Measurements from ENCODE around the gene FLT3LG.
A peak's percentile ranks its signal among the peaks of the same experiment; 100 is the strongest.

Gene FLT3LG

GRCh38 chr19:49524812-49525455, 50.9 kb downstream of the FLT3LG start:
- H2AFZ ChIP-seq (ENCODE audit: low read length, unreplicated experiment) = no peak overlapping the region
- H3K27ac ChIP-seq (ENCODE audit: low read depth, low read length) = no peak overlapping the region
- no peak overlapping the region for H3K4me3 ChIP-seq (ENCODE audit: low read depth, low read length)
- H3K4me1 ChIP-seq (ENCODE audit: control insufficient read depth, insufficient read depth, low read length, unreplicated experiment) = peaks cover 5% of the 10 kb centered on the region
- H3K79me2 ChIP-seq (ENCODE audit: control insufficient read depth, insufficient read depth, low read length, unreplicated experiment) = peaks cover 5% of the 10 kb centered on the region
- no peaks in the 10 kb centered on the region for H3K27me3 ChIP-seq (ENCODE audit: insufficient read depth, low read length)
- no peaks in the 10 kb centered on the region for H3K36me3 ChIP-seq (ENCODE audit: insufficient read depth, low read length)

- no peak overlapping the region for H2AFZ ChIP-seq (ENCODE audit: low read length, unreplicated experiment)
- H3K36me3 ChIP-seq (ENCODE audit: insufficient read depth, low read length) = no peaks in the 10 kb centered on the region
- no peaks in the 10 kb centered on the region for H3K27me3 ChIP-seq (ENCODE audit: insufficient read depth, low read length)
- H3K79me2 ChIP-seq (ENCODE audit: control insufficient read depth, insufficient read depth, low read length, unreplicated experiment) = peaks cover 9% of the 10 kb centered on the region
- peaks cover 5% of the 10 kb centered on the region for H3K4me1 ChIP-seq (ENCODE audit: control insufficient read depth, insufficient read depth, low read length, unreplicated experiment)
- peak overlapping the region; percentile 82 for H3K4me3 ChIP-seq (ENCODE audit: low read depth, low read length)
- H3K27ac ChIP-seq (ENCODE audit: low read depth, low read length) = peak overlapping the region; percentile 81
These were observed 54.3 kb downstream of the FLT3LG start for GRCh38 chr19:49528211-49528771.

- Histone ChIP-seq H3K27me3 (ENCODE audit: insufficient read depth, low read length) (no peaks in the 10 kb centered on the region), H3K36me3 (ENCODE audit: insufficient read depth, low read length) (no peaks in the 10 kb centered on the region), H3K4me3 (ENCODE audit: low read depth, low read length) (no peak overlapping the region), H2AFZ (ENCODE audit: low read length, unreplicated experiment) (no peak overlapping the region), H3K27ac (ENCODE audit: low read depth, low read length) (no peak overlapping the region), H3K79me2 (ENCODE audit: control insufficient read depth, insufficient read depth, low read length, unreplicated experiment) (peaks cover 9% of the 10 kb centered on the region), H3K4me1 (ENCODE audit: control insufficient read depth, insufficient read depth, low read length, unreplicated experiment) (peaks cover 5% of the 10 kb centered on the region)
These were observed 56.7 kb downstream of the FLT3LG start for GRCh38 chr19:49530708-49531107.

- Histone ChIP-seq H3K27ac (ENCODE audit: low read depth, low read length) (no peak overlapping the region), H3K4me3 (ENCODE audit: low read depth, low read length) (peak overlapping the region; percentile 74), H2AFZ (ENCODE audit: low read length, unreplicated experiment) (no peak overlapping the region), H3K4me1 (ENCODE audit: control insufficient read depth, insufficient read depth, low read length, unreplicated experiment) (peaks cover 5% of the 10 kb centered on the region), H3K79me2 (ENCODE audit: control insufficient read depth, insufficient read depth, low read length, unreplicated experiment) (peaks cover 9% of the 10 kb centered on the region), H3K36me3 (ENCODE audit: insufficient read depth, low read length) (0 out of 2 replicates have a peak, but pooled peaks cover 2% of the 10 kb centered on the region), H3K27me3 (ENCODE audit: insufficient read depth, low read length) (no peaks in the 10 kb centered on the region)
These were observed 59.8 kb downstream of the FLT3LG start for GRCh38 chr19:49533551-49534488.

GRCh38 chr19:49534632-49535385, 60.8 kb downstream of the FLT3LG start:
- Histone ChIP-seq H3K4me3 (ENCODE audit: low read depth, low read length) (no peak overlapping the region), H3K27ac (ENCODE audit: low read depth, low read length) (no peak overlapping the region), H2AFZ (ENCODE audit: low read length, unreplicated experiment) (no peak overlapping the region), H3K79me2 (ENCODE audit: control insufficient read depth, insufficient read depth, low read length, unreplicated experiment) (peaks cover 4% of the 10 kb centered on the region), H3K36me3 (ENCODE audit: insufficient read depth, low read length) (0 out of 2 replicates have a peak, but pooled peaks cover 5% of the 10 kb centered on the region), H3K27me3 (ENCODE audit: insufficient read depth, low read length) (no peaks in the 10 kb centered on the region), H3K4me1 (ENCODE audit: control insufficient read depth, insufficient read depth, low read length, unreplicated experiment) (no peaks in the 10 kb centered on the region)
